GM19238 (cell line): ENCODE measurements around the gene RPL23.

Experiments used
- DNase-seq: peaks from one replicate; pipeline ENCODE4 v3.0.0; 2011; ENCODE audit warnings: low spot score; ENCODE audit not compliant: insufficient read length

RPL23 gene

GRCh38 chr17:38885044-38885727 lies 31.7 kb upstream of the RPL23 start:
- no peak for DNase-seq

DNA sequence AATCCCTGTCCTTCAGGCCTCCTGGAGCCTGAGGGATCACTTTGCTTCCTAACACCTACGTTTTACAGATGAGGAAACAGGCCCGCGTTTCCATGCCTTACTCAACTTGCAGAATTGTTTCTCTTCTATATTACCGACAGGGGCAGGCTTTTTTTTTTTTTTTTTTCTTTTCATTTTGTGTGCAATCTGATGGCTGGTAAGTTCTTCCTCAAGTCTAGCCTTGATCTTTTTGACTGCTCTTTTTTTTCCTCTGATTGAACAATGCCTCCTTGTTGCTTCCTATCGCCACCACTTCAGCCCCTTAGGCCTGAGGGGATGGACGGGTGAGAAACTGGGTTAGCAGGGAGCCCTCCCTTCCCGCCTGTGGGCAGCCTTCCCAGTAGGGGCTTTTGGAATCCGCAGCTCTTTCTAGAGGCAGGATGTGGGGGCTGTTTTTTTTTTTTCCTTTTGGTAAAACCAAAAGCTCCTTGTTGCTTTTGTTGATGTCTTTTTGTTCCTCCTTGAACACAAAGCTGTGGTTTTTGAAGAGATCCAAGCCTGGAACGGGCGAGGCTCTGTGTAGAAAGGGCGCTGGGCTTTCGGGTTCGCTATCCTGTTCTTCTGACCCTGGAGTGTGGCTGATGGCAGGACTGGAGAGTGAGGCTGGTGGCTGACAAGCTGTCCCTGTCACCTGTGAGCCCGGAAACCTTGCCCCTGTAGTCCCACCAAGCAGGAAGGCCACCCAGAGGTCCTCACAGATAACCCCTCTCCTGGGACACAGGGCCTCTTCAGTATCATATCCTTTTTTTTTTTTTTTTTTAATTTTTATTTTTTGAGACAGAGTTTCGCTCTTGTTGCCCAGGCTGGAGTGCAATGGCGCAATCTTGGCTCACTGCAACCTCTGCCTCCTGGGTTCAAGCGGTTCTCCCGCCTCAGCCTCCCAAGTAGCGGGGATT lies 30.3 kb upstream of the RPL23 start:
- no peak for DNase-seq

- no peak for DNase-seq
Measured at GRCh38 chr17:38882870-38883269, 29.3 kb upstream of the RPL23 start.

DNA sequence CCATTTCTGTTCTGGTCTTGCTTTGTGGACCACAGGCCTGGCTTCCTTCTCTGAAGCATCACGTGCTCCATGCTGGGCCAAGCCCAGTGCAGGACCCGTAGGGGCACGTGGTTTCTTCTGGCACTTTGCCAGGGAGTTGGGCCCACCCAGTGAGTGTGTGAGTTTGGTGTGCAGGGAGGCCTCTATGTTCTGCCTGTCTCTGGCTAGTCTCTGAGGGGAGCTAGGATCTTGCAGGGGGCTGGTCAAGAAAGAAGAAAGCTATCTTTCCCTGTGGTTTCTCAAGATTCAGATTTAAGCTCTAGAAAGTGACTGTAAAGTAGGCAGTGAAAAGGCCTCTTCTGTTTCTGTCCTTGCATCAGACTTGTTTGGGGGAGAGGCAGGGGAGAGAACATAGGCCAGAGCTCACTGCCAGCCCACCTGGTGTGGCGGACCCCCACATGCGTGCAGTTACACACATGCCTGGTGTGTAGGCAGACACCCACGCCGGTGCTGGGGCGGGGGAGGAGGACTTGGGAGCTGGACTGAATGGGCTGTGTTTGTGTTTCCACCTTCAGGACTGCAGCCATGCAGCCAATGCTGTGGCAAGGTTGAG lies 28.2 kb upstream of the RPL23 start:
- DNase-seq = no peak

DNA sequence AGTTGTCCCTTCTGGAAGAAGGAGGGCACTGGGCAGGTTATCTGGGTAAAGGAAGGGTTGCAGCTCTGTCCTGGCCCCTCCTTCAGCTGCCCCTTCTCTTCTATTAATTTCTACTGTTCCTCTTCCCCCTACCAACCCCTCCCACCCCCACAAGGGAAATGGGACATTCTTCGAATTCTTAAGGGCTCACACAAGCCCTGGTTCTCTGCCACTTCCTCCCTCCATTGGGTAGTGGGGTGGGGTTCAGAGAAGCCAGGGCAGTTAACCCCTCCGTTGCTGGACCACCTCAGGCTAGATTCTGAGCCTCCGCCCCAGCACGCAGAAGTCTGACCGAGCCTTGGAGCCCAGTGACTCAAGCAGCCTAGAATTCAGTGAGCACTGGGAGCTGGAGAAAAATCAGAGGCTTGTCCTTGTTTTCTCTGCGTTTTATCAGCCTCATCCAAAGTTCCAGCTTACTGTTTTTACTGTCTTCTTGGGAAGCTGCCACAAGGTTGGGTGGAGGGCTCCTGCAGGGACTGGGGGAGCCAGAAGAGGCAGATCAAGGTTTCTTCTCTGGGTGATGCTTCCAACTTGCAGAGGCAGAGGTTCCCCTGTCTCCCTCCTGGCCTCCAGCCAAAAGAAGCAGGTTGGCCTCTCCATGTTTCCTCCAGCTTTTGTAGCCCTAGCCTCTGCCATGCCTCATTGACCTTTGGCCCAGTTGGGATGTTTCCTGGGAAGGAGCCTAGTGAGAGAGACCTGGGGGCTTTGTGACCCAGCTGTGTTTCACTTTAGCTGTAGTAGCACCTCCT lies 26.6 kb upstream of the RPL23 start:
- no peak for DNase-seq

DNA sequence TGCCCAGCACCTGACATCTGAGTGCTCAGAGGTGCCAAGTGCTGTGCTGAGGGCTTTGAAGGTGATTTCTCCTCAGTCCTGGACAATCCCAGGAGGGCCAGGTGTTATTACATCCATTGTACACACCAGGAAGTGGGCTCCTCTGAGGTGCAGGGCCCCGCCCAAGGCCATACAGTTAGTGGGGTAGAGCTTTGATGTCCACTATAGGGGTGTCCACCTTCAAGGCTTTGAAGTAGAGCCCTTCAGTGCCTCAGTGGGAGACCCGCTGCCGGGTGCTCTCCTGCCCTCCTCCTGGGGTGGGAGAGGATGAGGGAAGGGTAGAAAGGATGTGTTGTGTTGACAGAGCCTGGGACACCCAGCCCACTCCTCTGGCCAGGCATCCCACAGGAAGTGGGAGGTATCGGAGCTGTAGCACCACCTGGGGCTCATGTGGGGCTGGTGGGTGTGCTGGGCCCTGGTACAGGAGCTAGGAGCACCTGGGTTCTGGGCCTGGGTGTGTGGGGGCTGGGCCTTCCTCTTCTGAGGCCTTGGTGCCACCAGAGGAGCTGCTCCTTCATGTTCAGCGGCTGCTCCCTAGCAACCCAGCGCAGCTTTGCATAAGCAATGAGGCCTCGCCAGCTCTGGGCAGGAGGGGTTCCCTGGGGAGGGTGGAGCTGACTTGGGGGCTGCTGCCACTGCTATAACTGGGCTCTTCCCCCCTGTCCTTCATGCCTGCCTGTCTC lies 23.8 kb upstream of the RPL23 start:
- no peak for DNase-seq

GRCh38 chr17:38875477-38876075 lies 22.1 kb upstream of the RPL23 start:
- DNase-seq = no peak

- DNase-seq = no peak
Measured at GRCh38 chr17:38874505-38875400, 21.2 kb upstream of the RPL23 start.

- no peak for DNase-seq
Measured at GRCh38 chr17:38873640-38874380, 20.3 kb upstream of the RPL23 start.

- no peak for DNase-seq
Measured at GRCh38 chr17:38872671-38873385, 19.3 kb upstream of the RPL23 start.

DNA sequence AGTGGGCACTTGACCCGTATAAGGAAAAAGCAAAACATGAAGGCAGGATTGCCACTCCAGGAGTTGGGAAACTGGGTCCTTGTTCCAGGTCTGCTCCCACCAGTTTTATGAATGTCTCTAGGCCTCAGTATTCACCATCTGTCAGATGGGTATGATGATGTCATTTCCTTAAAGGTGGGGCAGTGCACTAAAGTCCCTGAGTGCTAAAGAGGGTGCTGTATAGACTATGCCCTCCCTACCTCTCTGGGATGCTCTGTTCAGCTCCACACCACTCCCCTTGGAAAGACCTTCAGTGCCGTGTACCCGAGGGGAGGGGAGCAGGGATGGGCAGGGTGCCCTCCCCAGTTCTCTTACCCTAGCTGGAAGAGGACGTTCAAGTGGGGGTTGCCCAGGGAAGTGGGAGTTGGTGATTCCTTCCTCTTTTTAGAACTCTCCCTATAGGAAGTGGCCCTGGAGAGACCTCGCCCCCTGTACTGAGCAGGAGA lies 18.5 kb upstream of the RPL23 start:
- no peak for DNase-seq

- no peak for DNase-seq
Measured at GRCh38 chr17:38871247-38872015, 17.9 kb upstream of the RPL23 start.

DNA sequence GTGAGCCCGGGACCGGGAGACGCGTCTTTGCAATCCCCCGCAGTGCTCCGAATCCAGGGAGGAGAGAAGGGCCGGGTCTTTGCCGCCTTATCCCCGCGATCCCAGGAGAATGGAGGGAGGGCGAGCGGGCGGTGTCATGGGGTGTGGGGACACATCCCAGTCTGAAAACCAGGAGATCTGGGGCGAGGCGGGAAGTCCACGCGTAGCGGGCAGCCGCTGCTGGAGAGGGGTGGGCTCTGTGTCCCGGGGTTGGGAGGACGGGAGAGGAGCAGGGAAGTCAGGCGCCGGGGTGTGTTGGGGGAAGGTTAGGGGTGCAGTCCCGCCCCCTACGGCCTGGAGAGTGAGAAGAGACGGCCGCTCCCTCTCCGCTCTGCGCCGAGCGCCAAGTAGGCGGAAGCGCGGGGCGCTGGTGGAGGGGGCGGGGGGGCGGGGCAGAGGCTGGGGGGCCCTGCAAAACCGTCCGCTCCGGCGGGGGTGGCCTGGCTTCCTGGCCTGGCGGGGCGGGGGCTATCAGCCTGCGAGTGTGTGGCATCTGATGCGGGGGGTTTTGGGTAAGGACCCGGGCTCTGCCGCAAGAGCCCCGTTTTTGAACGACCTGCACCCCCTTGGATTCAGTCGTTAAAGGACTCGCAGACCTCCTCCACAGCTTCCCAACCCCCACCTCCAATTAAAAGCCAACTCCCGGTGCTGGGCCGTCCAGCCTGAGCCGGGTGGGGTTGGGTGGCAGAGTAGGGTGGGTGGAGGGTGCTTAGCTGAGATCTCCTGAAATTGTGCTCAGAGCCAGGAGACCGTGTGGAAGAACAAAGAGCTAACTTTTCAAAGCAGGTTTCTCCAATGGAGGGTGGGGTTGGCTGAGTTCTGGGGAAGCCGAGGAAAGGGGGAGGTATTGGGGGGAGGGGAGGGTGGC lies 17.0 kb upstream of the RPL23 start:
- peak; percentile 75 for DNase-seq

DNA sequence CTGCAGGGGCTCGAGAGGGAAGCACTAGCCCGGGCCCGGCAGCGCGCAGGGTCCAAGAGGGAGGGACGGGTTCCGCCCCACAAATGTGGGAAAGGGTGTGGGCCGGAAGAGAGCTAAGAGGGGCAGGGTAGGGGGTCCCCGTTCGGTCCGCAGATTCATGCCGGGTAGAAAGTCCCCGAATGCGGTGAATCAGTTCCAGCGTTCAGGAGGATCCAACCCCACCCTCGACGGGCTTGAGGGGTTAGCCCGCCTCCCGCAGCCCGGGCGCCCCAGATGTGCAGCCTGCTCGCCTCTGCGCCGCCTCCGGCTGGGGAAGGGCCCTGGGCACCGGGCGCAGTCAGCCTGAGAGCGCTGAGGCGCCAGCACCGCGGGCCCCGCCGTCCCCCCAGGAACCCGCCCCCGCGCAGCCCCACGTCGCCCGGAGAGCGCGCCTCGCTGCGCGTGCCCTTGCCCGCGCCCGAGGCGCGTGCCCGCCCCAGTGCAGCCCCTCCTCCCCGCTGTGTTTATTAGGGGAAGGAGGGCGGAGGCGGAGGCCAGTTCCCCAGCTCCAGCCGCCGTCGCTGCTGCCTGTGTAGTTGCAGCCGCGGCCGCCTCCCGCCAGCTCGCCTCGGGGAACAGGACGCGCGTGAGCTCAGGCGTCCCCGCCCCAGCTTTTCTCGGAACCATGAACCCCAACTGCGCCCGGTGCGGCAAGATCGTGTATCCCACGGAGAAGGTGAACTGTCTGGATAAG lies 16.2 kb upstream of the RPL23 start, which contains the start of gene LASP1:
TSS of gene LASP1 (plus strand) at position 533 of the 733 bp plus-strand sequence. CDS start at position 665, 132 bp downstream.
- peak; percentile 84 for DNase-seq
